HepG2 (cell line): ENCODE data around the gene RSPRY1. TPM values are rescaled to one million over a fixed set of nuclear protein-coding genes. Genes with fewer than 3 reads are reported as not detected.

Experiments
- ELF1 ChIP-seq: sonication (generic); formaldehyde crosslinking; IDR thresholded peaks from 2 replicates; pipeline ENCODE4 v1.4.0; 2020; ENCODE audit warnings: missing genetic modification reagents
- EP300 ChIP-seq, 3 experiments: sonication (generic) in 1 of 3; formaldehyde crosslinking in 1 of 3; IDR thresholded peaks; 2 replicates each; pipeline versions ENCODE4 v1.5.1 to v1.6.1; 2011 to 2020; ENCODE audit warnings: low read depth in 2 of 3, low read length in 2 of 3, borderline replicate concordance in 1 of 3, improper control_type of control experiment in 1 of 3, mild to moderate bottlenecking in 1 of 3, missing genetic modification reagents in 1 of 3, moderate library complexity in 1 of 3
- FLYWCH1 ChIP-seq: sonication (generic); formaldehyde crosslinking; IDR thresholded peaks from 2 replicates; pipeline ENCODE4 v1.8.1; 2023; ENCODE audit warnings: mild to moderate bottlenecking, missing genetic modification reagents
- FOXA1 ChIP-seq, 2 experiments: fragments of 450-650 bp in 1 of 2; sonication (generic) in 1 of 2; formaldehyde crosslinking in 1 of 2; IDR thresholded peaks; 2 replicates each; pipeline versions ENCODE4 v1.4.0 to v1.6.1; 2016 to 2020; ENCODE audit warnings: missing genetic modification reagents in 1 of 2
- GRHL1 ChIP-seq: sonication (generic); formaldehyde crosslinking; conservative IDR thresholded peaks from 2 replicates; pipeline ENCODE4 v1.8.0; 2022; ENCODE audit warnings: missing genetic modification reagents
- LCORL ChIP-seq, 2 experiments: fragments of 450-650 bp in 1 of 2; sonication (generic) in 1 of 2; formaldehyde crosslinking in 1 of 2; IDR thresholded peaks; 2 replicates each; pipeline versions ENCODE4 v1.5.0 to v1.6.1; 2017 to 2020; ENCODE audit warnings: antibody characterized with exemption in 1 of 2, missing genetic modification reagents in 1 of 2
- LRRFIP1 ChIP-seq: sonication (generic); formaldehyde crosslinking; conservative IDR thresholded peaks from 2 replicates; pipeline ENCODE4 v1.4.0; 2020; ENCODE audit warnings: missing genetic modification reagents
- MAFG ChIP-seq: sonication (generic); formaldehyde crosslinking; IDR thresholded peaks from 2 replicates; pipeline ENCODE4 v1.5.1; 2020; ENCODE audit warnings: mild to moderate bottlenecking, missing genetic modification reagents
- NFAT5 ChIP-seq: sonication (generic); formaldehyde crosslinking; IDR thresholded peaks from 2 replicates; pipeline ENCODE4 v1.4.0; 2020; ENCODE audit warnings: missing genetic modification reagents
- REL ChIP-seq: sonication (generic); formaldehyde crosslinking; conservative IDR thresholded peaks from 2 replicates; pipeline ENCODE4 v1.8.0; 2022; ENCODE audit warnings: mild to moderate bottlenecking, missing genetic modification reagents, moderate library complexity
- SNAI1 ChIP-seq: sonication (generic); formaldehyde crosslinking; IDR thresholded peaks from 2 replicates; pipeline ENCODE4 v1.5.0; 2020; ENCODE audit warnings: mild to moderate bottlenecking, missing genetic modification reagents, borderline replicate concordance
- TOE1 ChIP-seq: sonication (generic); formaldehyde crosslinking; IDR thresholded peaks from 2 replicates; pipeline ENCODE4 v1.4.0; 2020; ENCODE audit warnings: mild to moderate bottlenecking, missing genetic modification reagents
- ZBTB38 ChIP-seq: sonication (generic); formaldehyde crosslinking; IDR thresholded peaks from 2 replicates; pipeline ENCODE4 v1.5.1; 2020; ENCODE audit warnings: mild to moderate bottlenecking, missing genetic modification reagents
- ZNF570 ChIP-seq: sonication (generic); formaldehyde crosslinking; IDR thresholded peaks from 2 replicates; pipeline ENCODE4 v1.4.0; 2020; ENCODE audit warnings: mild to moderate bottlenecking, missing genetic modification reagents, borderline replicate concordance
- ZNF614 ChIP-seq: IDR thresholded peaks from 2 replicates; pipeline ENCODE4 v1.6.1; 2018; ENCODE audit warnings: missing biosample characterization, missing genetic modification reagents, inconsistent platforms, borderline replicate concordance
- ZNF75D ChIP-seq: sonication (generic); formaldehyde crosslinking; IDR thresholded peaks from 2 replicates; pipeline ENCODE4 v1.8.1; 2023; ENCODE audit warnings: missing genetic modification reagents, mild to moderate bottlenecking, borderline replicate concordance
- polyA plus RNA-seq, 8 experiments: library from polyadenylated mRNA; depleted of rRNA in 3 of 8; stranded (reverse) in 7 of 8; unstranded in 1 of 8; fragments of >200 nt; fragmentation: Illumina TruSeq in 4 of 8; extraction: Trizol in 4 of 8; gene quantifications; 2 replicates each; pipeline versions ENCODE4 v1.2.1 to v1.2.3, GENCODE V29; 2011 to 2016; ENCODE audit warnings: low read depth in 4 of 8, missing spikeins in 1 of 8, mixed read lengths in 1 of 8; ENCODE audit not compliant: insufficient read depth in 1 of 8
- total RNA-seq, 5 experiments: library from RNA; depleted of rRNA; stranded (reverse); fragments of >200 nt; fragmentation: Illumina TruSeq; extraction: Trizol; gene quantifications; 2 replicates each; pipeline ENCODE4 v1.2.3, GENCODE V29; 2016; ENCODE audit warnings: low read depth in 1 of 5
- TF ChIP-seq, protein P1 (sequence below): sonication (generic); formaldehyde crosslinking; IDR thresholded peaks from 2 replicates; pipeline ENCODE4 v1.8.0; 2022; ENCODE audit warnings: mild to moderate bottlenecking, missing genetic modification reagents, moderate library complexity

The RSPRY1 gene
- total and polyA plus RNA-seq, 2 of the 13 experiments (the other 11 are each of a cell fraction or from before 2014, with no cell fraction given): 53.4 to 61.0 TPM

DNA sequence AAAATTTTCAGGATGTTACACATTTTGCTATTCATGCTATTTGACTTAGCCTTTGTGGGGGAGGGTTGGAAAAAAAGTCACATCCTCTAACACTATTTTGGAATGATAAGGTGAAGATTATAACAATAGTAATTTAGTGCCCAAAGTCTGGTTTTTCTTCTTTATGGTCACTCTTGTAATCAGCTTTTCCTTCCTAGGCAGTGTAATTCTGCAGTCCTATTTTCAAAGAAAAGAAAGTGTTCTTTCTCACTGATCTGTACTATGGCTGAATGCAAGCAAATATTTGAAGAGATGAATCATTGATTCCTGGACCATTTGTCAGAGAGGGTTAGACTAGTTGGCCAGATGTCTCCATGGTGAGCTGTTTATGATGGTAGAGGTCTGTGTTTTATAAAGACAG lies 8.4 kb downstream of the RSPRY1 start (continued):
- TF ChIP-seq ZNF570 (CRISPR knock-in tag): no peak
- TF ChIP-seq, protein P1, sequence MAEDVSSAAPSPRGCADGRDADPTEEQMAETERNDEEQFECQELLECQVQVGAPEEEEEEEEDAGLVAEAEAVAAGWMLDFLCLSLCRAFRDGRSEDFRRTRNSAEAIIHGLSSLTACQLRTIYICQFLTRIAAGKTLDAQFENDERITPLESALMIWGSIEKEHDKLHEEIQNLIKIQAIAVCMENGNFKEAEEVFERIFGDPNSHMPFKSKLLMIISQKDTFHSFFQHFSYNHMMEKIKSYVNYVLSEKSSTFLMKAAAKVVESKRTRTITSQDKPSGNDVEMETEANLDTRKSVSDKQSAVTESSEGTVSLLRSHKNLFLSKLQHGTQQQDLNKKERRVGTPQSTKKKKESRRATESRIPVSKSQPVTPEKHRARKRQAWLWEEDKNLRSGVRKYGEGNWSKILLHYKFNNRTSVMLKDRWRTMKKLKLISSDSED: no peak
- TF ChIP-seq LCORL (IDR thresholded peaks at IDR 0.05): no peak
- no peak for TF ChIP-seq LCORL (CRISPR knock-in tag; IDR thresholded peaks at IDR 0.05)
- TF ChIP-seq TOE1: no peak
- TF ChIP-seq NFAT5 (CRISPR knock-in tag): no peak
- no peak for TF ChIP-seq ZBTB38 (CRISPR knock-in tag)
- TF ChIP-seq ZNF75D (CRISPR knock-in tag): no peak
- no peak for TF ChIP-seq FOXA1 (IDR thresholded peaks at IDR 0.05)
- TF ChIP-seq FOXA1 (CRISPR knock-in tag; IDR thresholded peaks at IDR 0.05): peak; percentile 78
- no peak for TF ChIP-seq REL (CRISPR knock-in tag)
- no peak for TF ChIP-seq GRHL1 (CRISPR knock-in tag)
- no peak for TF ChIP-seq LRRFIP1 (CRISPR knock-in tag)
- no peak for TF ChIP-seq SNAI1 (CRISPR knock-in tag)
- no peak for TF ChIP-seq ELF1 (CRISPR knock-in tag)
- peak; percentile 72; the same call in 1 of the 2 replicates for TF ChIP-seq ZNF614 (CRISPR knock-in tag)
- TF ChIP-seq FLYWCH1 (CRISPR knock-in tag): no peak
- peak in 1 of 2 experiments; percentile 83; a peak in 2 of 4 replicates for TF ChIP-seq EP300 (IDR thresholded peaks at IDR 0.05; ENCODE audit: low read depth in 2 of 2, low read length in 2 of 2)
- peak; percentile 64; the same call in 1 of the 2 replicates for TF ChIP-seq EP300 (CRISPR knock-in tag; IDR thresholded peaks at IDR 0.05; ENCODE audit: borderline replicate concordance)
- no peak for TF ChIP-seq MAFG (CRISPR knock-in tag)
